Left lung (tissue), 10 donors: ENCODE results near the gene ISG20. TPM values are rescaled to one million over a fixed set of nuclear protein-coding genes. Genes with fewer than 3 reads are reported as not detected.
A peak's percentile ranks its signal among the peaks of the same experiment; 100 is the strongest.

Experiments
- ATAC-seq: fragments of 200-7000 bp; cut with Tn5 transposase; one replicate; pipeline ENCODE4 v1.9.1; 2020; ENCODE audit warnings: moderate library complexity
- DNase-seq, 4 donors: peaks; one replicate each; pipeline ENCODE4 v3.0.0-alpha.2; 2013 to 2020
- H3K27ac ChIP-seq, 2 donors: fragments of 200-600 bp; sonication (generic) in 1 of 2; one replicate each; pipeline versions ENCODE4 v1.5.0 to v1.8.0; 2020 to 2021
- H3K27me3 ChIP-seq, 2 donors: fragments of 200-600 bp; sonication (generic) in 1 of 2; one replicate each; pipeline versions ENCODE4 v1.5.0 to v1.8.0; 2020 to 2021
- H3K36me3 ChIP-seq, 2 donors: fragments of 200-600 bp; sonication (generic) in 1 of 2; one replicate each; pipeline versions ENCODE4 v1.5.0 to v1.8.0; 2020 to 2021
- H3K4me1 ChIP-seq, 2 donors: fragments of 200-600 bp; one replicate each; pipeline ENCODE4 v1.8.0; 2021
- H3K4me3 ChIP-seq, 2 donors: fragments of 200-600 bp; sonication (generic) in 1 of 2; one replicate each; pipeline versions ENCODE4 v1.5.0 to v1.8.0; 2020 to 2021; ENCODE audit warnings: mild to moderate bottlenecking in 1 of 2
- H3K9me3 ChIP-seq, 2 donors: fragments of 200-600 bp; sonication (generic) in 1 of 2; one replicate each; pipeline versions ENCODE4 v1.5.0 to v1.8.0; 2020 to 2021
- CTCF ChIP-seq, 2 donors: fragments of 200-600 bp; sonication (generic) in 1 of 2; IDR thresholded peaks; one replicate each; pipeline versions ENCODE4 v1.5.0 to v1.8.0; 2021; ENCODE audit warnings: antibody characterized with exemption in 2 of 2
- intact Hi-C, 2 donors: fragments of 100-400 bp; cut with DNase I; formaldehyde crosslinking; loops; one replicate each; pipeline versions ENCODE4 v1.11.2 to v1.14.2; 2022
- polyA plus RNA-seq, 6 donors: library from polyadenylated mRNA; unstranded; fragments of 120-200 nt; gene quantifications; one replicate each; pipeline ENCODE4 v1.2.1, GENCODE V29; 2013; ENCODE audit not compliant: insufficient read length in 6 of 6
- total RNA-seq, 2 donors: library from RNA; stranded (reverse); fragmentation: NEBNext Ultra II Directional; extraction: Animal tissue kit (Norgen Biotek cat#: 25700); gene quantifications; one replicate each; pipeline ENCODE4 v1.2.1, GENCODE V29; 2021
- donor health status: DM: no; HTN: yes; CAD: no.
- donor health status: DM: no; HTN: no; CAD: no.

Gene ISG20
- total and polyA plus RNA-seq, 8 donors, result 1.00 to 23.6 (median 1.4) TPM

GRCh38 chr15:88622605-88622975 lies 16.2 kb upstream of the ISG20 start:
- Histone ChIP-seq H3K9me3 (no peaks in the 10 kb centered on the region), H3K27ac (peak overlapping the region; percentile 11 to 57), H3K27me3 (no peaks in the 10 kb centered on the region), H3K4me3 (peak overlapping the region; percentile 93 to 99), H3K36me3 (peaks cover 0 to 18% of the 10 kb centered on the region in 2 donors), H3K4me1 (peaks cover 19 to 61% of the 10 kb centered on the region in 2 donors)
- intact Hi-C loops, result no loop called here
- no peak for DNase-seq
- no peak for TF ChIP-seq CTCF (IDR thresholded peaks at IDR 0.05)
- no peak for ATAC-seq

- Histone ChIP-seq H3K27me3 (no peaks in the 10 kb centered on the region), H3K36me3 (peaks cover 0 to 22% of the 10 kb centered on the region in 2 donors), H3K4me3 (peak overlapping the region in 1 of 2 donors; percentile 99), H3K4me1 (peaks cover 19 to 64% of the 10 kb centered on the region in 2 donors), H3K9me3 (no peaks in the 10 kb centered on the region), H3K27ac (peak overlapping the region; percentile 11 to 57)
- TF ChIP-seq CTCF (IDR thresholded peaks at IDR 0.05), result no peak
- intact Hi-C loops, result no loop called here
- DNase-seq (no peak), ATAC-seq (no peak)
Measured at GRCh38 chr15:88623061-88623460, 15.8 kb upstream of the ISG20 start.

GRCh38 chr15:88623632-88624031 lies 15.2 kb upstream of the ISG20 start:
- no peak for DNase-seq
- H3K9me3 ChIP-seq, result no peaks in the 10 kb centered on the region
- no peaks in the 10 kb centered on the region for H3K27me3 ChIP-seq
- H3K27ac ChIP-seq, result peak overlapping the region in 1 of 2 donors; percentile 31
- peaks cover 0 to 28% of the 10 kb centered on the region in 2 donors for H3K36me3 ChIP-seq
- no peak for ATAC-seq
- H3K4me1 ChIP-seq, result peaks cover 19 to 64% of the 10 kb centered on the region in 2 donors
- intact Hi-C loops, result no loop called here
- H3K4me3 ChIP-seq, result peak overlapping the region in 1 of 2 donors; percentile 99
- TF ChIP-seq CTCF (IDR thresholded peaks at IDR 0.05), result no peak

- intact Hi-C loops, result no loop called here
- Histone ChIP-seq H3K36me3 (peaks cover 0 to 36% of the 10 kb centered on the region in 2 donors), H3K4me3 (no peak overlapping the region), H3K9me3 (no peaks in the 10 kb centered on the region), H3K27me3 (no peaks in the 10 kb centered on the region), H3K4me1 (peaks cover 19 to 65% of the 10 kb centered on the region in 2 donors), H3K27ac (peak overlapping the region; percentile 28 to 31)
- DNase-seq, result peak in 1 of 4 donors; percentile 72
- peak; percentile 38 for ATAC-seq
- TF ChIP-seq CTCF (IDR thresholded peaks at IDR 0.05), result peak; percentile 42 to 47
Measured at GRCh38 chr15:88624156-88624970, 14.5 kb upstream of the ISG20 start.

GRCh38 chr15:88624971-88625490 lies 13.8 kb upstream of the ISG20 start:
- Histone ChIP-seq H3K27ac (peak overlapping the region in 1 of 2 donors; percentile 31), H3K4me3 (no peak overlapping the region), H3K36me3 (peaks cover 0 to 42% of the 10 kb centered on the region in 2 donors), H3K27me3 (no peaks in the 10 kb centered on the region), H3K4me1 (peaks cover 19 to 72% of the 10 kb centered on the region in 2 donors), H3K9me3 (no peaks in the 10 kb centered on the region)
- TF ChIP-seq CTCF (IDR thresholded peaks at IDR 0.05), result no peak
- no peak for DNase-seq
- intact Hi-C loops, result no loop called here
- ATAC-seq, result no peak
